PC-3 (cell line): Measurements from ENCODE around the gene EYS. TPM values are rescaled to one million over a fixed set of nuclear protein-coding genes. Genes with fewer than 3 reads are reported as not detected.

Experiments used
- ATAC-seq: fragments of 200-7000 bp; cut with Tn5 transposase; 2 replicates; pipeline ENCODE4 v1.9.1; 2020; ENCODE audit warnings: mild to moderate bottlenecking, moderate library complexity
- BruUV-seq: library from RNA; stranded (reverse); fragments of 400-500 nt; replicated peaks from 2 replicates; lab custom pipeline; 2021; lab: Mats Ljungman, UMichigan
- CTCF ChIA-PET: fragments of 300-600 bp; sonication (Branson Sonifier 250); formaldehyde crosslinking; loops from one replicate; lab custom pipeline; 2022; ENCODE audit warnings: antibody characterized with exemption; lab: Charles Lee
- POLR2A ChIA-PET: fragments of 300-600 bp; sonication (Branson Sonifier 250); formaldehyde crosslinking; loops from one replicate; lab custom pipeline; 2022; ENCODE audit warnings: antibody characterized with exemption; ENCODE audit not compliant: unreplicated experiment; lab: Charles Lee
- DNase-seq: peaks from one replicate; pipeline ENCODE4 v3.0.0-alpha.2; 2015
- H2AFZ ChIP-seq: fragments of 300-600 bp; sonication (generic); 2 replicates; pipeline ENCODE4 v1.6.0; 2016; ENCODE audit warnings: antibody characterized with exemption, low read length
- H3F3A ChIP-seq: fragments of 300-600 bp; sonication (generic); one replicate; pipeline ENCODE4 v1.6.0; 2017; ENCODE audit warnings: antibody characterized with exemption, low read length, control low read depth, mild to moderate bottlenecking; ENCODE audit not compliant: unreplicated experiment
- H3K27ac ChIP-seq: fragments of 300-600 bp; sonication (generic); 2 replicates; pipeline ENCODE4 v1.5.1; 2016; ENCODE audit warnings: mild to moderate bottlenecking, low read length
- H3K27me3 ChIP-seq: fragments of 300-600 bp; sonication (generic); 2 replicates; pipeline ENCODE4 v1.6.1; 2016; ENCODE audit warnings: low read length, mixed read lengths
- H3K36me3 ChIP-seq: fragments of 300-600 bp; sonication (generic); 2 replicates; pipeline ENCODE4 v1.6.1; 2016; ENCODE audit warnings: low read depth, mixed run types, low read length, mixed read lengths
- H3K4me1 ChIP-seq: fragments of 300-600 bp; sonication (generic); 2 replicates; pipeline ENCODE4 v1.5.1; 2016; ENCODE audit warnings: low read length; ENCODE audit not compliant: insufficient read depth
- H3K4me2 ChIP-seq: fragments of 300-600 bp; sonication (generic); 2 replicates; pipeline ENCODE4 v1.6.0; 2016; ENCODE audit warnings: low read length
- H3K4me3 ChIP-seq: fragments of 300-600 bp; sonication (generic); 2 replicates; pipeline ENCODE4 v1.5.1; 2016; ENCODE audit warnings: mild to moderate bottlenecking, low read length, mixed read lengths
- H3K79me2 ChIP-seq: fragments of 300-600 bp; sonication (generic); 2 replicates; pipeline ENCODE4 v1.6.1; 2017; ENCODE audit warnings: low read length, mixed read lengths
- H3K9ac ChIP-seq: fragments of 300-600 bp; sonication (generic); 2 replicates; pipeline ENCODE4 v1.6.0; 2016; ENCODE audit warnings: mild to moderate bottlenecking, low read length
- H3K9me2 ChIP-seq: fragments of 300-600 bp; sonication (generic); replicated peaks from 2 replicates; pipeline ENCODE4 v1.6.1; 2016; ENCODE audit warnings: mixed run types, low read length, mixed read lengths
- H3K9me3 ChIP-seq: fragments of 300-600 bp; sonication (generic); 2 replicates; pipeline ENCODE4 v1.6.1; 2016; ENCODE audit warnings: low read length, mixed read lengths
- H4K20me1 ChIP-seq: fragments of 300-600 bp; sonication (generic); 2 replicates; pipeline ENCODE4 v1.6.1; 2016; ENCODE audit warnings: low read length, mixed read lengths
- EZH2 ChIP-seq: fragments of 300-600 bp; sonication (generic); IDR thresholded peaks from one replicate; pipeline ENCODE4 v1.6.1; 2017; ENCODE audit warnings: antibody characterized with exemption, mild to moderate bottlenecking, low read length; ENCODE audit not compliant: unreplicated experiment
- EZH2phosphoT487 ChIP-seq: fragments of 300-600 bp; sonication (generic); IDR thresholded peaks from 2 replicates; pipeline ENCODE4 v1.6.1; 2018; ENCODE audit warnings: mild to moderate bottlenecking, antibody characterized with exemption, low read length, borderline replicate concordance
- intact Hi-C: fragments of 100-400 bp; cut with micrococcal nuclease; formaldehyde crosslinking; loops from 2 replicates; pipeline ENCODE4 v1.9.0; 2023
- total RNA-seq: library from RNA; depleted of rRNA; stranded (reverse); fragments of >200 nt; gene quantifications from 2 replicates; pipeline ENCODE4 v1.2.3, GENCODE V29; 2014
- TF ChIP-seq, protein P1 (sequence below): fragments of 300-600 bp; sonication (generic); conservative IDR thresholded peaks from 2 replicates; pipeline ENCODE4 v1.5.1; 2017; ENCODE audit warnings: antibody characterized with exemption, low read depth, mild to moderate bottlenecking, low read length

EYS gene
- total RNA-seq, 1 experiment from 2014 or later, result 0.07 TPM

- Histone ChIP-seq H3K9me2 (no peaks in the 10 kb centered on the region), H3K4me3 (no peak overlapping the region), H2AFZ (no peak overlapping the region), H3K9ac (no peak overlapping the region), H3K27ac (no peak overlapping the region), H3K36me3 (no peaks in the 10 kb centered on the region), H3K4me1 (no peaks in the 10 kb centered on the region), H3K4me2 (no peak overlapping the region), H4K20me1 (no peaks in the 10 kb centered on the region), H3K79me2 (no peaks in the 10 kb centered on the region), H3K9me3 (no peaks in the 10 kb centered on the region), H3K27me3 (no peaks in the 10 kb centered on the region), H3F3A (no peaks in the 10 kb centered on the region)
- POLR2A ChIA-PET, result no interaction called here
- CTCF ChIA-PET, result no interaction called here
- TF ChIP-seq EZH2 (no peak), EZH2phosphoT487 (no peak)
- TF ChIP-seq, protein P1, sequence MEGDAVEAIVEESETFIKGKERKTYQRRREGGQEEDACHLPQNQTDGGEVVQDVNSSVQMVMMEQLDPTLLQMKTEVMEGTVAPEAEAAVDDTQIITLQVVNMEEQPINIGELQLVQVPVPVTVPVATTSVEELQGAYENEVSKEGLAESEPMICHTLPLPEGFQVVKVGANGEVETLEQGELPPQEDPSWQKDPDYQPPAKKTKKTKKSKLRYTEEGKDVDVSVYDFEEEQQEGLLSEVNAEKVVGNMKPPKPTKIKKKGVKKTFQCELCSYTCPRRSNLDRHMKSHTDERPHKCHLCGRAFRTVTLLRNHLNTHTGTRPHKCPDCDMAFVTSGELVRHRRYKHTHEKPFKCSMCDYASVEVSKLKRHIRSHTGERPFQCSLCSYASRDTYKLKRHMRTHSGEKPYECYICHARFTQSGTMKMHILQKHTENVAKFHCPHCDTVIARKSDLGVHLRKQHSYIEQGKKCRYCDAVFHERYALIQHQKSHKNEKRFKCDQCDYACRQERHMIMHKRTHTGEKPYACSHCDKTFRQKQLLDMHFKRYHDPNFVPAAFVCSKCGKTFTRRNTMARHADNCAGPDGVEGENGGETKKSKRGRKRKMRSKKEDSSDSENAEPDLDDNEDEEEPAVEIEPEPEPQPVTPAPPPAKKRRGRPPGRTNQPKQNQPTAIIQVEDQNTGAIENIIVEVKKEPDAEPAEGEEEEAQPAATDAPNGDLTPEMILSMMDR, result no peak
- intact Hi-C loops, result no loop called here
- ATAC-seq, result no peak
- BruUV-seq, result no TSS peak
- DNase-seq, result no peak
Measured at GRCh38 chr6:64128301-64129024, 1578.6 kb downstream of the EYS start.

GRCh38 chr6:64123761-64124633 lies 1583.0 kb downstream of the EYS start:
- H3K27me3 ChIP-seq, result no peaks in the 10 kb centered on the region
- POLR2A ChIA-PET, result no interaction called here
- no TSS peak for BruUV-seq
- H3K27ac ChIP-seq, result no peak overlapping the region
- peak overlapping the region; percentile 17; the same call in 1 of the 2 replicates for H2AFZ ChIP-seq
- H3K4me2 ChIP-seq, result no peak overlapping the region
- no peaks in the 10 kb centered on the region for H3F3A ChIP-seq
- TF ChIP-seq EZH2phosphoT487 (no peak), EZH2 (no peak)
- TF ChIP-seq, protein P1, result no peak
- ATAC-seq (no peak), DNase-seq (no peak)
- H3K79me2 ChIP-seq, result no peaks in the 10 kb centered on the region
- H4K20me1 ChIP-seq, result no peaks in the 10 kb centered on the region
- CTCF ChIA-PET, result no interaction called here
- no peak overlapping the region for H3K4me3 ChIP-seq
- no peaks in the 10 kb centered on the region for H3K9me2 ChIP-seq
- H3K4me1 ChIP-seq, result no peaks in the 10 kb centered on the region
- no peak overlapping the region for H3K9ac ChIP-seq
- intact Hi-C loops, result no loop called here
- no peaks in the 10 kb centered on the region for H3K36me3 ChIP-seq
- H3K9me3 ChIP-seq, result no peaks in the 10 kb centered on the region
